NOMO-1 (cell line): Measurements from ENCODE around the gene FLRT2.

Source experiments
- DNase-seq, 2 experiments: peaks; one replicate each; lab custom pipeline; 2025; ENCODE audit not compliant: unreplicated experiment in 2 of 2; lab: John Stamatoyannopoulos, UW

FLRT2 gene

DNA sequence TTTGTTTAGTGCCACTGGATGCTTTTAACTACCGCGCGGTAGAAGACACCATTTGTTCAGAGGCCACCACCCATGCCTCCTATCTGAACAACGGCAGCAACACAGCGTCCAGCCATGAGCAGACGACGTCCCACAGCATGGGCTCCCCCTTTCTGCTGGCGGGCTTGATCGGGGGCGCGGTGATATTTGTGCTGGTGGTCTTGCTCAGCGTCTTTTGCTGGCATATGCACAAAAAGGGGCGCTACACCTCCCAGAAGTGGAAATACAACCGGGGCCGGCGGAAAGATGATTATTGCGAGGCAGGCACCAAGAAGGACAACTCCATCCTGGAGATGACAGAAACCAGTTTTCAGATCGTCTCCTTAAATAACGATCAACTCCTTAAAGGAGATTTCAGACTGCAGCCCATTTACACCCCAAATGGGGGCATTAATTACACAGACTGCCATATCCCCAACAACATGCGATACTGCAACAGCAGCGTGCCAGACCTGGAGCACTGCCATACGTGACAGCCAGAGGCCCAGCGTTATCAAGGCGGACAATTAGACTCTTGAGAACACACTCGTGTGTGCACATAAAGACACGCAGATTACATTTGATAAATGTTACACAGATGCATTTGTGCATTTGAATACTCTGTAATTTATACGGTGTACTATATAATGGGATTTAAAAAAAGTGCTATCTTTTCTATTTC lies 93.2 kb downstream of the FLRT2 start:
- no peak for DNase-seq

DNA sequence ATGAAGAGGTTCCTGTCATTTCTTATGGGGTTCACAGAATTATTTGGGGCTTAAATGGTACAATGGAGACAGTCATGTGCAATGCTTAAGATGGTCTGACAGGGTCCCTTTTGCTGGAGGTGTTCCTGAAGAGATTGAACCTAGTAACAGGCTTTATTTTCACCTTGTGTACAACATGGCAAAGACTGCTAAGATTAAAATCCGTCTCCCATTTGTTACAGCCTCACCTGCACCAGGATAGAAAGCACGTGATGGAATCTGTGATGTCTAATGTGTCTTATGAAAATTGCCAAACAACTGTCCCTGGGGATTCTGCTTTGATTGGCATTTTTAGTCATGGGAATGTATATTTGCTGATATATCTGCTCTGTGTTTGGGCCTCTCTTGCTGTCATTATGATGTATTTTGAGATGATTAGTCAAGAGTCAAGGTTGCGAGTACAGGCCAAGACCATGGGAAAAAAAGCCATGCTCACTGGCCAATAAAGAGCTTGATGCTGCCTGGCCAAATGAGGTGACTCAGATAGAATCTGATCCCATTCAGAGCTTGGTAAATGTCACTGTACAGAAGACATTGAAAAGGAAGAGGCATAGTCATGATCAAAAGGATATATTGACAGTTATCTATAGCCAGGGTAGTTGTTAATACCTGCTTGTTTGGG lies 96.1 kb downstream of the FLRT2 start:
- no peak for DNase-seq

DNA sequence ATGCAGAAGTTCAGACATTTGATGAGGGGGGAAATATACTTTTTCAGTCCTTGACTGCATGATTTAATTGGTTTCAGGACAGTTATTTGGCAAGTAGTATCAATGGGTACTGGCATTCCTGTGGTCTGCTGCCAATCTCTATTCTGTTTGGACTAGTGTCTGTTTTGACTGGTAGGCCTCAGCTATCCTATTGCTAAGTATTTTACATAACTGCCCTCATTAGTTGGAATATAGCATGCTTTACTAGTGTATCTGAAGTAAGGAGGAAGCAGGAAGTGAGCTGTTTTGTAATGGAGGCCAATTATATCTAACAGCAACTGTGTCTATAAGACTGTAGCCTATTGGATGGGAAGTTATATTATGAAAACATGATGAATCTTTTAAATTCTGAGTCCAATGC lies 104.3 kb downstream of the FLRT2 start:
- peak in 1 of 2 experiments; percentile 42 for DNase-seq

DNA sequence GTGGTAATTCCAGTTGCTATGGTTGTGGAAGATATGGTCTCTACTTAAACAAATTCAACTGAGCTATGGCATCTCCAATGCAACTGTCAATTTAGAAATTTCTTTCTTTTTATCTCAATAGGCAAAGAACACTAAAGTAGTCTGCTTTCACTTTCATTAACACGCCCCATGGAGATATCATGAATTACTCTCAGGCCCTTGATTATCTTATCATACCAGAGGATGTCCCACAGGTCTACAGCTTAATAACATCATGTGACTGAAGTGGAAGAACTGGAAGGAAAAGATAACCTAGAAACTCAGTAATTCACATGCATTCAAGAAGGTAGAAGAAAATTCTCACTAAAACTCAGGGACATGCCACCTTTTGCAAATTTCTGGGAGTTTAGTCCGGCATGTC lies 114.3 kb downstream of the FLRT2 start:
- DNase-seq: no peak

DNA sequence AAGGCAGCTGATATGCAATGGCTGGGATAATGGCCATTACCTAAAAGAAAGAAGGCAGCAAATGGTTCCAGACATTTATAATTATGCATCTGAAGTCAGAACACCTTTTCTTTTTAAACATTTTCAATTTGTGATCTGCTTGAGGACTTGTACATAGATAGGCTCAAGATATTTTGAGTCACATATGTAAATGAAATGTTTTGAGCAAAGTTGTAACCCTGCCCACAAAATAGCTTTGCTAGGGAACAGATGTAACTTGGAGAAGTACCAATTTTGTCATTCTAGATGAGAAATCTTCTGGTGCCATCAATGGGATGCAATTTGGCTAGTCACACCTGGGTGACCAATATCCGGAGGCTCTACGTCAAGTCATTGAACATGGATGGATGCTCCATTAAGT lies 123.1 kb downstream of the FLRT2 start:
- DNase-seq: no peak

DNA sequence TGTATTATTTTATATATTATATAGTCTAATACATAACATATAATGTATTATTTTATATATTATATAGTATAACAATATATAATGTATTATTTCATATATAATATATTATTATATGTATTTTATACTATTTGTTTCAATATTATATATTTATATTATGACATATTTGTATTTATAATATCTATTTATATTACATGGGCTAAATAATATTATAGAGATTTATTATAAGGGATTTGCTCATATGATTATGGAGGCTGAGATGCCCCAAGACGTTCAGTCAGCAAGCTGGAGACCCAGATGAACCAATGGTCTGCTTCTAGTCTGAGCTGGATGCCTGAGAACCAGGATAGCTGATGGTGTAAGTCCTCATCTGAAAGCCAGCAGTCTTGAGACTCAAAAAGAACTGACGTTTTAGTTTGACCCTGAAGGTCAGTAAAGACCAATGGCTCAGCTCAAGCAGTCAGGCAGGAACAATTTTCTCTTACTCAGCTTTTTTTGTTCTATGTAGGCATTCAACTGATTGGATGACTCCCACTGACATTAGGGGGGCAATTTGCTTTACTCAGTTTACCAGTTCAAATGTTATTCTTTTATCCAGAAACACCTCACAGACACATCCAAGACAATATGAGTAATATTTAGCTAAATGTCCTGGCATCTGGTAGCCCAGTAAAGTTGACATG lies 130.4 kb downstream of the FLRT2 start:
- DNase-seq: no peak

DNA sequence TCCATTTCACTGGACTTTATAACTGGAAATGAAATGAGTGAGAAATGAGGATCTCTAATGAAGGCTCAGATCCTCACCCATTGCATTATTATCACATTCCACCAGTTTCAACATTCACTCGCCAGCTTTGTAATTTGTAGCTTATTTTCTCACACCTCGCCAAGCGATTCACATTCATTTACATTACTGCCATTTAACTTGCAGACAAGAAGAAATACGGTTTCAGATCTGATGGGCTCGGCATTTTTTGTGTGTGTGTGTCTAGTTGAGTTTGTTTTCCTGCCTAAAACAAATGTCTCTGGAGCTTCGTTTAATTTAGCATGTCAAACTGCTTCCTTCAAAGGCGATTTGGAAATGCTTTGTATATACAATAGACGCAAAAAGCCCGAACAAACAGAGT lies 132.2 kb downstream of the FLRT2 start:
- no peak for DNase-seq

DNA sequence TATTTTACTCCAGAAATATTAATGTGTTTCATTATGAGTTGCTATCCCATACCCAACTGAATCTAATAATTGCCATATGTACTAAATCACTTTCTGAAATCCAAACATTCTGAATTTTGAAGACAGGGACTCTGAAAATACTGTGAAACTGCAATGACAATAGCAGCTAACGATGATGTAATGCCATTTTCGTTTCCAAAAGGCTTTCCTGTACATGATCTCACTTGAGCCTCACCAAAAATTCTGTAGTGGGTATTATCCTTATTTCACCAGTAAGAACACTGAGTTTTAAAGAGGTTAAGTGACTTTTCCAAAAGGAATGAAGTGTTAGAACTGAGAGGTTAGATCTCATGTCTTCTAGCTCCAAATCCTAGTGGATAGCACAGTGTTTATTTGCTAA lies 133.3 kb downstream of the FLRT2 start:
- no peak for DNase-seq

DNA sequence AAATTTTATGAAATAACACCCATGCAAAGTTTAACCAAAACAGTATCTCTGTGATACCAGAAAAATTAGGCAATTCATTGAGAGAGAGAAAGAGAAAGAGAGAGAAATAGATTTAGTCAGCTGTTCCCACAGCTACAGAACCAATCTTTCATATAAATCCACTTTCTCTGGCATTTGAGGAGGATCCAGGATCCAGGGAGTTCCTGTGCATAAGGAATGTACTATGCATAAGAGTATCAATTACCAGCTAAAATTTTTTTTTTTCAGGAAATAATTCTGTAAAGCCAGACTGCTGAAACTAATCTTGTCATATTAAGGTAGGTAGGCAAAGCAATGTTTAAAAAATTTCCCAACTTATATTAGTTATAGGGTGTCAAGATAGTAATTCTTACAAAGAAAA lies 133.7 kb downstream of the FLRT2 start:
- DNase-seq: no peak

DNA sequence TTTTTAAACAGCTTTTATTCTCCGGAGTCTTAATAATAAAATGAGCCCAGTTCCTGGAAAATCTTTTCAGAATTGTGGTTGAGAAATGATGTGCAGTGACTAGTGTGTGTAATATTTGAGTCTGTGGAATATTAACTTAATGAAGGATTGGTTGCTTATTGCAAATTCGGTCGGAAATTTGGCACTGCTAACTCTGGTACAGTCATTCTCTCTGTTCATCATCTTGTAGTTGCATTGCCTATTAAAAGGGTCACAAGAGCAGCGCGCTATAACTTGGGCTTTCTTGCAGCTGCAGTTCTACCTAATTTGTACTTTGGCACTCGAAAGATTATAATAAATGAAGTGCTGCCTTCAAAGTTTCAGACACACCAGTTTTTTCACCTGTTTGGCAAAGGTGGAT lies 146.0 kb downstream of the FLRT2 start:
- no peak for DNase-seq

DNA sequence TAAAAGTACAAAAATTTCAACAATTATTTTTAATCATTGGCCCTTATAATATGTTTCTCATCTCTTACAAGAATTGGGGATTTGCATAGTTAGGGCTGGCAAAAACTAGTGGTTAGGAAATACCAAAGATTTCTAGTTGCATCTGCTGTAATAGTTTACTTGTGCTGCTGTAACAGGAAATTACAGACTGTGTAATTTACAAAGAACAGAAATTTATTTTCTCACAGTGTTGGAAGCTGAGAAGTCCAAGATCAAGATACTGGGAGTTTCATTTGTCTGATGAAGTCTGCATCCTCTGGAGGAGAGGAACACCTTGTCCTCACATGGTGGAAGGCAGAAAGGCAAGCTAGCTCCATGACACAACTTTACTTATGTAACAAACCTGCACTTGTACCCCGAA lies 157.0 kb downstream of the FLRT2 start:
- DNase-seq: no peak

DNA sequence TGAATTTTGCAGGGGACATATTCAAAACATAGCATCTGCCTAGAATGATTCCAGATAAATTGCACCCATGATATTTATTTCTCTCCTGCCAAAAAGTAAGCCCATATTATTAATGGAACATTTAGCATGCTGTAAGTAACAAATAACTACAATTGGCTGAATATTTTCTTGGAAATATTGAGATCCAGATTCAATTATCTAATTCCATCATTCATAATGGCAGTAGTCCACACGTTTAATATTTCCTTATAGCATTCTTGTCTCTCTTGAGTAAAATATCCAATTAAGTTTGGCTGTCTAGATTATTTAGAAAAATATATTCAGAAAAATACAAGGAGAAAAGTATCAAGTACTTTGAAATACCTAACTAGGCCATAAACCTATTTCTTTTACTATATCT lies 157.5 kb downstream of the FLRT2 start:
- no peak for DNase-seq

DNA sequence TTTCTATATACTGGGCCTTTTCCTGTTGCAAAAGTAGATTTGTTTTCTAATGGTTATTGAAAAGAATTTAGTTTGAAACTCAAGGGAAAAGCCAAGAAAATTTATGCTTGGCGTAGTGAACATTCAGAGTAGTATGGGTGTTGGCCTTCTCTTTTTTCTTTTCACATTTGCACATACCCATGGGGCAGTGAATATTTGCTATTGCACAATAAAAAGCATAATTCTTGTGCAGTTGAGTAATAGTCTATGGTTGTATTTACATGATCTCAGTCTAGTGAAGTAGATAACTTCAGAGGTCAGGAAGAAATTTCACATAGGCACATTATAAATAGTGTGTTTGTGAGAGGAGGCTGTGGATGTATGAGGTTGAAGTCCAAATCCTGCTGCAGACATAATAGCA lies 158.1 kb downstream of the FLRT2 start:
- DNase-seq: no peak

DNA sequence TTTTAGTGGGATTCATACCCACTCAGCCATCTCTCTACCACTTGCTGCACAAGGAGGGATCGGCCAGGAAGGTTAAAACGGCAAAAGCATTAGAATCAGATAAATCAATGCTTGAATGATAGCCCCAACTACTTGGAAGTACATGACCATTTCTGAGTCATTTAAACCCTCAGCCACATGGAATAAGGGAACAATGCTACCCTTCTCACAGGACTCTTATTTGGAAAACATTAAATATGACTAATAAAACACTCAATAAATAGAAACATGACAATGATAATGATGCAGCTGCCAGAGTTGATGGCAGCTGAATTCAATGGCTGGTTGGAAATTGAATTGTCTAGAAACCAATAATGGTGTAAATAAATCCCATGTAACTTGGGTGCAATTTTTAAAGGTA lies 165.4 kb downstream of the FLRT2 start:
- no peak for DNase-seq

DNA sequence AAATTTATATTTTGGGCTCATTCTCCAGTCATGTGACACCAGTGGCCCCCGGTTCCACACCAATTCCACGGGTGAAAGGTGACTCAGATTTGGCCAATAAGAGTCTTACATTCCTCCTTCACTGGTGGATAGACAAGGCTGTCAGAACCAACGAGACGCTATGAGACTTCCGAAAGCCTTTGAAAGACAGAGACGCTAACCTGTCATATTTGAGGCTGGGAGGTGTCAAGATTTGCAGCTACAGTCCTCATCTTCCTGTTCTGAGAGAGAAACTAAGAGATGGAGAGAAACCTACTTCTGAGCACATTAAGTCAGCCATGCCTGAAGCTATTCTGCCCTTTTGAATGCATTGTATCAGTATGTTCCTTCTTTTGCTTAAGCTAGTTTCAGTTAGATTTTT lies 171.2 kb downstream of the FLRT2 start:
- no peak for DNase-seq

DNA sequence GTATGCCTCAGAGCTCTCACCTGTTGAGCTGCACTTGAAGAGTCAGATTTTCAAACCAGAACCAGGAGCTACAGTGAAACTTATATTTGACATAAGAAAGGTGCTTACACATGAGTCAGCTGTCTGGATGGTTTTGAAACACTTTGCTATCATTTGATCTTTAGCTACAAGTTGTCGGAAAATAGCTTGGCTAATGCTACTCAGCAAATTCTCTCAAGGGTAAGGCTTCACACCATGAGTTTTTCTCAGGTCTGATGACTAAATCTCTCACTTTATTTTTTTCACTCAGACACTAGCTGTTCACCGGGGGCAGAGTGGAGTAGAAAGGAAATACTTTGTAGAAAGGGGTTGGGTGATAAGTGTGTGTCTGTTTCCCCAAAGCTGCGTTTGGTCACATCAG lies 171.8 kb downstream of the FLRT2 start:
- DNase-seq: no peak

DNA sequence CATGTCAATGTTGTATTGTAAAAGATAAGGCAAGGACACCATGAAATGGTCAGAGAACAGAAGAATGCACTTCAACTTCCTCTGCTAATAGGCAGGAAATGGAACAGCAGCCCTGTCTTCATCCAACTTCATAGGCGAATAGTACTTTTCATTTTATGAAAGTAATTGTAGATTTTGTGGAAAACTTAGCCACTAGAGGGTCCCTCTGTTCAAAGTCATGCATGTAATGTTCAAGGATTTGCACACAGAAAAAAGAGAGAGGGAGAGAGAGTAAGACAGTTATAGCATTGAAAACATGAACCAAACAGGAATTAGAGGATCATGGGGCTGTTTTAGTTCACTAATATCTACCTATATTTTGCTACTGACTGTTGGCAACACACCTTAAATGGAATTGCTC lies 172.2 kb downstream of the FLRT2 start:
- DNase-seq: no peak

DNA sequence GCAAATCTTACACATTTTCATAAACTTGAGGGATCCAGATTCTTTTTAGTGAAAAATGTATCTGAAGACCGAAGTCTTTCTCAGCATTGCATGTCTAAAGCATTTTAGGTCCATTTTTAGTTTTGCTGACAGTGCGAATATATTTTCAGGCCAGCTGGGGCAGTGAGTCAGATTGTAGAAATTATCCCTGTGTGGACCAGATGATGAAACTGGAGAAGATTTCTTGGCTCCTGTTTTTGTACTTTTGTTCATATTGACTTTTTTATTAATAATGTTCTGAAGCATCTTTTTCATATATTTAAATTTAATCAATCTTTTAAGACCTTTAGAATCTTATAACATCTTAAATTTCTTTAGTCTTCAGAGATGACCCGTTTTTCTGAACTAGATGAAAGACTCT lies 173.1 kb downstream of the FLRT2 start:
- no peak for DNase-seq
